ENCODE results near the gene SLC6A11.

DNA sequence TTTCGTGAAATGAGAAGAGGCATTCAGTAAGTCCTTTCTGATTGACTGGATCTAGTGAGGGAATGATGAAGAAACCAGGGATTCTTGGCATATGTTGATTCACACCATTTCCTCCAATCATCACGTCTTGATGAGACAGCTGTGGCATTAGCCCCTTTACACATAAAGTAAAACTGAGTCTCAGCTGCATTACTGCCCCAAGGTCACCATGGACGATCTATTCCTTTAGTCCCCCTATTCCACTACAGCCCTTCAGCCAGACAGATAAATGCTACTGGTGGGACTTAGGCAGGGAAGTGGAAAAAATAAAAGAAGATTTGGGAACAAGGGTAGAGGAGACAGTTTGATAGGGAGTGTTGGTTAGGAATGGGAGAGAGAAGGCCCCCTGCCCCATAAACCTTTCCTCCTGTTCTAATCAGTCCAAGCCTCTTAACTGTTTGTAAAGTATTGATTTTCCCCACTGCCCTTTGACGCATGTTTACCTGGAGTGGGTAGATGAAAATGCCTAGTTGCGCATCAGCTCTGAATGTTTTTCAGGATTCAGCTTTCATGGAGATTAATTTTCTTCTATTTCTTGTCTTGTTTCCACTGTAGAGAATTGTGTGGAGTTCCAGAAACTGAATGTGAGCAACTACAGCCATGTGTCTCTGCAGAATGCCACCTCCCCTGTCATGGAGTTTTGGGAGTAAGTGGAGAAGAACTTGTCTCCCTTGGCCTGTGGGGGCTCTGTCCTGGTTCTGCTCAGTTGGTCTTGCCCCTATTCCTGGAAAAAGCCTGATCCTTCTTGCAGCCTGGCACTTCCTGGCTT is 6.9 kb downstream of the SLC6A11 start:
- TF ChIP-seq POLR2A (IDR thresholded peaks at IDR 0.05): no peak
- TF ChIP-seq, protein P1, sequence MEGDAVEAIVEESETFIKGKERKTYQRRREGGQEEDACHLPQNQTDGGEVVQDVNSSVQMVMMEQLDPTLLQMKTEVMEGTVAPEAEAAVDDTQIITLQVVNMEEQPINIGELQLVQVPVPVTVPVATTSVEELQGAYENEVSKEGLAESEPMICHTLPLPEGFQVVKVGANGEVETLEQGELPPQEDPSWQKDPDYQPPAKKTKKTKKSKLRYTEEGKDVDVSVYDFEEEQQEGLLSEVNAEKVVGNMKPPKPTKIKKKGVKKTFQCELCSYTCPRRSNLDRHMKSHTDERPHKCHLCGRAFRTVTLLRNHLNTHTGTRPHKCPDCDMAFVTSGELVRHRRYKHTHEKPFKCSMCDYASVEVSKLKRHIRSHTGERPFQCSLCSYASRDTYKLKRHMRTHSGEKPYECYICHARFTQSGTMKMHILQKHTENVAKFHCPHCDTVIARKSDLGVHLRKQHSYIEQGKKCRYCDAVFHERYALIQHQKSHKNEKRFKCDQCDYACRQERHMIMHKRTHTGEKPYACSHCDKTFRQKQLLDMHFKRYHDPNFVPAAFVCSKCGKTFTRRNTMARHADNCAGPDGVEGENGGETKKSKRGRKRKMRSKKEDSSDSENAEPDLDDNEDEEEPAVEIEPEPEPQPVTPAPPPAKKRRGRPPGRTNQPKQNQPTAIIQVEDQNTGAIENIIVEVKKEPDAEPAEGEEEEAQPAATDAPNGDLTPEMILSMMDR (IDR thresholded peaks at IDR 0.05): no peak

All from lower leg skin (tissue), 3 donors.